Embryonic facial prominence (tissue), 1 donor: ENCODE measurements around the gene SOCS3.
"Not testable (repeated sequence)": the region's sequence is repeated elsewhere in the genome, so short reads cannot be mapped to it uniquely, and the experiment has no call there.

ENCODE experiments used
- DNase-seq: peaks from one replicate; pipeline ENCODE4 v3.0.0-alpha.2; 2016; ENCODE audit errors: extremely low spot score

Gene SOCS3

DNA sequence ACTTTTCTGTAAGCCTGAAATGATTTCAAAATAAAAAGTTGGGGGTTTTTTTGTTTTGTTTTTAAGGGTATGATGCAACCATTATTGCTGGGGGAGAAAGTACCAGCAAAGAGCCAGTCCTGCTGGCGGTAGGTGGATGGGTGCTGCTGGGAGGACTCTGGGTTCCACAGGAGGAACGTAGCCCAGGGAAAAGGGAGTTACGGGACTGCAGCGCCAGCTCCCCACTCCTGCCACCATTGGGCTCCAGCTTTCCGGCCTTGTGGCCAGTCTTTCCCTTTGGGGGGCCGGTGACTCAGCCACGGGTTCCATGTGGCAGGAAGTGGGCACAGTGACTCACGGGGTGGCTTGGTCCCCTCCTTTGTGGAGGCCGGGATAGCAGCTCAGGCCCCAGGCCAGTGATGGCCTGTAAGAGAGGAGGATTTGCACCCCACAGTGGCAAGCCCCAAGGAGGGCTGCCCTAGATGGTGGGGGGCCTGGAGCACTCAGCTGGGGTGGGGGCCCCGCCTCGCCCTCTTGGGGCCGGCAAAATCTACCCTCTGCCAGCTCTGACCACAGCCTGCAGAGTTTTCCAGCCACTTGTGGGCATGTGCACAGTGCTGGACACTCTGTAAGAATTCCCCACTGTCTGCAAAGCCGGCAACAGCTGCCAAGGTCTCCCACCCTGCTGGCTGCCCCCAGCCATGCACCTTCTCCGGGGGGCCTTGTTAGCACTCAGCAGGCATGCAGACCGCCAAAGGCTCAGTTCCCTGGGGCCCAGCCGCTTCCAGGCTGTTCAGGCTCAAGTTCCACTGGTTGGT is 30.4 kb downstream of the SOCS3 start:
- no peak for DNase-seq

DNA sequence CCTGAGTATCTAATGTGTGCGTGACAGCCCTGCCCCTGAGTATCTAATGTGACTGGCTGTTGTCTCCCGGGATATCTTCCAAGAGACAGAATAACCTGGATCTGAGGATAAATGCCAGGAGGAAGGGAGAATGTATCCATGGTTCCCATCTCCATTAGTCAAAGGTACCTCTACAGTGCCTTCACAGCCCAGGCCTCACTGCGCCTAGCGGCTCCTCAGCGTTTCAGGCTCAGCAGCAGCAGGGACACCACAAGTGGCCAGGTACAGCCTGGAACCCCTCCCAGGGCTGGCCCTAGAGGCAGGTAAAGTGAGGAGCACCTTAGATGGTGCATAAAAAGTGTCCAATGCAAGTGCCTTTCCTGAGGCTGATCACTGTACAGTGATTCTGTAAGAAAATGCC is 32.0 kb downstream of the SOCS3 start:
- DNase-seq: no peak

DNA sequence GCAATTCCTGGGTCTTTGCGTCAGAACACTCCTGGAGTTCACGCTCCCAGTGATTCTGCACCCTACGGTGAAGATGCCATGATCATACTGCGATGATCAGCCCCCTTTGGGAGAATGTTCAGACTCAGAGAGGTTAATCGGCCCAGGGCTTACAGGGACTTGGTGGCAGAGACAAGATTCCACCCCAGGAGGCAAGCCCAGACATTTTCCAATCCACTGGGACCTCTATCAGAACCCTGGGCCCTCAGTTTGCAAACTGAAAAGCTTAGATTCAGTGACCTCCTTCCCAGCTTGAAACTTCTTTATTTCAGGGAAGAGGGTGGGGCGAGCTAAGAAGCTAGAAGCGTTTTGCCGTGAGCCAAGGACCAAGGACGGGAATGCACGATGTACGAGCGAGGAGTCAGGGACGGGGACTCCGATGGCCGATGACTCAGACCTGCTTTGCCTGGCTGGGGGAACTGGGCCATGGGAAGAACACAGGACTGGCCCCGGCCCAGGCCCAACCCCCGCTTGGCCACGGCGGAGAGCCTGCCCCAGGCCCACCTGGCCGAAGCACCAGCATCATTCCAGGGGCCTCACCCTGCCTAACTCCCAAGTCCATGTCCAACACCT is 34.7 kb downstream of the SOCS3 start:
- DNase-seq: no peak

DNA sequence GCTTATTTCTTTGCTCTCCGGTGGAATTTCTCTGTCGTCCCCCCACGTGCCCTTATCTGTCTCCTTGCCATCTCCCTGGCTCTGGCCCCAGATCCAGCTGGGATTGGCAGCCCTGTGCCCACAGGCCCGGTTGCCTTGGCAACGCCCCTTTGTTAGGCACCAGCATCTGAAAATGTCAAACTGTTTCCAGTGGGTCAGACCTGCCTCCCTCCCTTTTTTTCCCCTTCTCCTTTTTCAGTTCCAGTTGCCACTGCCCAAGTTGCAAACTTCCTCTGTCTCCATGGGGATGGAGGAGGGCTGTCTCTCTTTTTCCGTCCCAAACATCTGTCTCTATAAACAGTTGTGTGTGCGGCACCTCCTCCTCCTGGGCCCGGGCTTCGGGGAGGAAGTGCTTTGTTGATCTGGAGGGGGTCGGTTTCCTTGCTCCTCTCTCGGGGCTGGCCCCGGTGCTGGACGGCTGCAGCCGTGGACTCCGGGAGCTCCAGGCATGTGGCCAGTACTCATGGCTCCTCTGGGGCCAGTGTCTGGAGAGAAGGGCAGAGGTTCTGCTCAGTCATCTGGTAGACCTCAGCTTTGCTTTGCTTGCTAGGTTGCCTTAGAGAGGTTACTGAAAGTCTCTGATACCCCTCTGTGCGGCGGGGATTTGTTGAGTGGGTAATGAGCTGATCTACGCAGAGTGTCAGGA is 35.3 kb downstream of the SOCS3 start:
- peak; percentile 95 for DNase-seq

DNA sequence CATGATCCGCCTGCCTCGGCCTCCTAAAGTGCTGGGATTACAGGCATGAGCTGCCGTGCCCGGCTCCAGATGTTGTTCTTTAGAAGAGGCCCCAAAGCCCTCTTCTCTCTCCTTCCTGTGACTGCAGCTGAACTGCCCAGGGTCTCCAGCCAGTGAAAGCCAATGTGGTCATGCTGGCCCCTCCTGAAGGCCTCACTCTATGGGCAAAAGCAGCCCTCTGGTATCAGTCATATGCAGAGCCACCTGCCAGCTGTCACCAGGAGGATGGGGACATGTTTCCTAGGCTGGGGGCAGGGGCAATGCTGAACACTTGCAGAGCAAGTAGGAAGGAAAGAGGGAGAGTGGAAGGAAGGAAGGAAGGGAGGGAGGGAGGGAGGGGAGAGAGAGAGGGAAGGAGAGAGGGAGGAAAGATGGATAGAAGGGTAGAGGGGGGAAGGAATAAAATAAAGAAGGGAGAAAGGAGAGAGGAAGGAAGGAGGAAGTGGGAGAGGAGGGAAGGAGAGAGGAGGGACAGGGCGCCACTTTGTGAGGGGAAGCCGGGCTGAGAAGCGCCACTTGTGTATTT is 36.0 kb downstream of the SOCS3 start:
- DNase-seq: no peak

DNA sequence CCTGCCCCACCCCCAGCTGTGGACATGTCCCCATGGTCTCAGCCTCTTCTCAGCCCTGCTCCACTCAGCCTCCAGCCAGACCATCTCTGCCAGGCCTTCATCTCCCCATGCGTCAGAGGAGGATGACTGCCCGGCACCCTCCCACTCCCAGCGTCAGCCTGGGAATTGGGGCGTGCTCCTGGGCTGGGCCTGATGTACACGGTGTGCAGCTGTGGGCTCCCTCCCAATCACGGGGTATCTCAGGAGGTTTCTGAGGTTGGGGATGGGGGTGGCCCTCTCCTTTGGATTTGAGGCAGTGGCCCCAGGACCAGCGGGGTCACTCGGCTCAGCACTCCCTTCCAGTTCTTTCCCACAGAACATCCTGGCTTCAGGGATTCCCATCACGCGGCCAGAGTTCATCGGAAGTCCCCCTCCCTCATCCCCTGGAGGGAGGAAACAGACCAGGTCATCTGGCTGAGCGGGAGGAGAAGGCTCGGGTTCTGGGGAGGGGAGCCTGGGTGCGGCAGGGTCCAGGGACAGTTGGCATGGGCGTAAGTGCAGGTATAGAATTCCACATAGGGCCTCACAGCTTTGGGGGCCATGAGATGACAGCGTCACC is 36.9 kb downstream of the SOCS3 start:
- DNase-seq: no peak

DNA sequence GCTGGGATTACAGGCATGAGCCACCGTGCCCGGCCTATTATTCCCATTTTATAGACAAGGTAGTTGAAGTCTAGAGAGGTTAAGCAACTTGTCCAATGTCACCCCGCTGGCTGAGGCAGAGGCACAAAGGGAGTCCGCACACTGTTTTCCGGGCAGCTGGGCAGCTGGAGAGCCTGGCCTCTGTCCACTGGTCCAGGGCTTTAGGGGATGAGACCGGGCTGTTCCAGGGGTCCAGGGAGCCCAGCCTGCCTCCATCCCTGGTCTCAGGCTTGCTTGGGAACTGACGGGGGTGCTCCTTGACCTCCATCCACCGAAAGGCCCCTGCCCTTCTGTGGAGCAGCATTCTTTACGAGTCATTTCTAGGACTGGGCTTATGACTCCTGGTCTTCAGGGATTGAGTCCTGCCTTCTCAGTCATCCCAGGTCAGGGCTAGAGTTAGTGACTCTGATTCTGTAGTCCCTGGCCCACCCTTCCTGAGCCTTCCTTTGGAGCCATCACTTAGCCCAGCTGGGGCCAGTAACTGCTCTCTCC is 37.5 kb downstream of the SOCS3 start:
- no peak for DNase-seq

DNA sequence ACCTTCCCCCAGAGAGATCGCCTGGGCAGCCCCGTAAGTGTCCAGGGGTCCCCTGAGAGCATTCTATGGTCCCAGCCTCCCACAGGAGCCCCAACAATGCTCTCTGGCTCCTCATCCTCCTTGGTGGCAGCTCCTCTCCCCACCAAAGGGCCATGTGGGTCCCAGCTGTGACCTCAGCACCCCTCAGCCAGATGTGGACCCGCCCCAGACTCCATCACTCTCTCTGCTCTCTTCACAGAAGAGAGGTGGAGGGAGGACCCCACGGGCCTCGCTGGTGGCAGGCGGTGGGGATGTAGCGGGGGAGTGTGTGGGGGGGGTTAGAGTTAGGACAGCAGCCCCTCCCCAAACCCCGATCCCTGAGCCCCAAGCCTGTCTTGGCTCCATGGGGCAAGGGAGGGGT is 41.0 kb downstream of the SOCS3 start:
- no peak for DNase-seq

DNA sequence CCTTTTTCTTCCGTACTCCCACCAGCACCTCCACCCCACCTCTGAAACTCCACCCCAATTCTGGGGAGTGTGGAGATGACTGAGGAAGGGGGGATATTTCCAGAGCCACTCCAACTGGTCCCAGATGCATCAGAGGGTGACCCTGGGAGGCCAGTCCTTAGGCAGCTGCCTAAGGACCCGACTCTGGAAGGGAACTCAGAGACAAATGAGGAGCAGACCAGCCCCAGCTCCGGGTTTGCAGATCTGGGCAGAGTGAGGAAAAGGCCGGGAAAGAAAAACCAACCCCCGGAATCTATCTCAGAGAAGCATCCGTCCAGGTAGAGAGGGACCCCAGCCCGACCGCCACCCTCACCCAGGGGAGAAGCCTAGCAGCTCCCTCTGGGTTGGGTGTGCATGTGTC is 41.5 kb downstream of the SOCS3 start:
- DNase-seq: no peak

DNA sequence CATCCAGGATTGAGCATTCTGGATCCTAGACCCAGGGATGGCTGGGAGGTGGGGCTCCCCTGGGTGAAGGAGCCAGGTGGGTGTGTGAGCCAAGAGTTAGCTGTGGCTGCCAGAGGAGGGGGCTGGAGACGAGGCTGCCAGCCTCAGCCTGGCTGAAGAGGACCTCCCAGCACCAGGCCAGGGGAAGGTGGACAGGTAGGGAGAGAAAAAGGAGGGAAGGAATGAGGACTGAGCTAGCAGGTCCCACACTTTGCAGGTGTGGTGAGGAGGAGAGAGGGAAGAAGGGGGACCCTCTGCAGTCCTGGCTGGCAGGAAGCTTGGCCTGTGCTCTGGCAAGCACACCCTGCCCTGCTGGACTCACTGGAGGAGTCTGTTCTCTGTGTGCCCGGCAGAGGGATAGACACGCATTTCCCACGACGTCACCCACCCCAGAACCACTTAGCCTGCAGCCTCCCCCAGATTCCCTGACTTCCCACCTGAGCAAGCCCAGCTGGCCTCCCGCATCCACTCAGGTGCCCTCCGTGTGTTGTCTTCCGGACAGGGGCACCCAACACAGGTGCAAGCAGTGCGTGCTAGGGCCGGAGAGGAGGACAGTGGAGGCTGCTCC is 42.0 kb downstream of the SOCS3 start:
- DNase-seq: no peak

DNA sequence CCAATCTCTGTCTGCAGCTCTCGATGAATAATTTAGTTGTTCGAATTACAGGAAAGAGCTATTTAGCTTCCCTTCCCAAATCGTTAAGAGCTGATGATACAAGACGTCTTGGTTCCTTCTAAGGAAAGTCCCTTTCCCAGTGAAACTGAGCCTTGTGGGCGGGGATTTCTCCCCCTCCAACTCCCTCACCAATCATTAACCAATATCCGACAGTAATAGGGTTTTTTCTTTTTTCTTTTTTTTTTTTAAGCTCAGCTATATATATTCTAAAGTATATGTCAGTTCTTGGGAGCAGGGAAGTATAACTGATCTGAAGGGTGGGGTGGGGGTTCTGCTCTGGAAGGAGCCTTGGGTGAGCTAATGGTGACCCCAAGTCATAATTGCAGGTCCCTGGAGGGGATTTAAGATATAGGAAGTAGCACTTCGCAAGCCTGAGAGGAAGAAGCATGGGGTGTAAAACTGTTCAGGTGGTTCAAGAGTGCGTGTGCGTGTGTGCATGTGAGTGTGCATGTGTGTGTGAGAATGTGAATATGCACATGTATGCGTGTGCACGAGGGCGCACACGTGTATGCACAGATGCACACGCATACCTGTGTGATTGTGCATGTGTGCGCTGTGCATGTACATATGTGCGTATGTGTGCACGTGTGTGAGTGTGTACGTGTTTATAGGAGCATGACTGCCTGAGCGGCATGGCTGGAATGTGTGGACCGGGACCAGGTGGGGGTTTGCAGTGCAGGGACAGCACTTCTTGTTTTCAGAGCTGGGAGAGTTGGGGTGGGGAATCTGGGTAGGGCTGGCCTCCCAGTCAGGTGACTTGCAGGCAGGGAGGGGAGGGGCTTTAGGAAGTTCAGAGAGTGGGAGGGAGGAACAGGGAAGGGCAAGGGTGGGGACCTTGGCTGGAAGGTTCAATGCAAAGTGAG is 42.7 kb downstream of the SOCS3 start:
- no peak for DNase-seq

DNA sequence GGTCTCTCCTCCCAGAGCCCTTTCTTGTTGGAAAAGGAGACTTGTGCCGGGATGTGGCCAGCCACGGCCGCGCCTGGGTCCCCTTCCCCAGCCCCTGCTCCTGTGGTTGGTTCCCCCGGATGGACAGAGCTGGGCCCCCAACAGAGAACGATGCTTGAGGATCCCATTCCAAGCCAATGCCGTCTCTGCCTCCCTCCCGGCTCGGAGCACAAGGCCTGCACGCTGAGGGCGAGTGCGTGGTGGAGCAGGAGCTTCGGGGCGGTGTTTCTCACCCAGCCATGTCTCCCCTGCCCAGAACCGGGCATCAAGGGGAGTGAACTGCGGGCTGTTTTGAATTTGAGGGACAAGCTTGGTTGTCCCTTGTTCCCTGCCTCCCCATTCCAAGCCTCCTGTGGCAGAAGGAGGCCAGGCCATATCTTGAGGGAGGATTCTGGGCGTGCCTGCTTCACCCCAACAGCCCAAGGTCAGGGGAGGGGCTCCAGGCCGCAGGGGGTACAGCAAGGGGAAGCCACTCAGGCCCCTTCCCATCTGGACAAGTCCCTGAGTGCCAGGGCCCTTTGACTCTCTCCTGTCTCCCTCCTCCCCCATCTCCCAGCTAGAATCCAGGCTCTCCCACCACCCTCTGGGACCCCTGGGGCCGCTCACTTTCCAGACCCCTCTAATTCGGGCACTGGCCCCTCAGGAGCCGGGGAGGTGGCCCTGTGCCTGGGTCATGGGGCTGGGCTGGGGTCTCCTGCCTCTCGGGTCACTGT is 43.6 kb downstream of the SOCS3 start:
- DNase-seq: no peak

DNA sequence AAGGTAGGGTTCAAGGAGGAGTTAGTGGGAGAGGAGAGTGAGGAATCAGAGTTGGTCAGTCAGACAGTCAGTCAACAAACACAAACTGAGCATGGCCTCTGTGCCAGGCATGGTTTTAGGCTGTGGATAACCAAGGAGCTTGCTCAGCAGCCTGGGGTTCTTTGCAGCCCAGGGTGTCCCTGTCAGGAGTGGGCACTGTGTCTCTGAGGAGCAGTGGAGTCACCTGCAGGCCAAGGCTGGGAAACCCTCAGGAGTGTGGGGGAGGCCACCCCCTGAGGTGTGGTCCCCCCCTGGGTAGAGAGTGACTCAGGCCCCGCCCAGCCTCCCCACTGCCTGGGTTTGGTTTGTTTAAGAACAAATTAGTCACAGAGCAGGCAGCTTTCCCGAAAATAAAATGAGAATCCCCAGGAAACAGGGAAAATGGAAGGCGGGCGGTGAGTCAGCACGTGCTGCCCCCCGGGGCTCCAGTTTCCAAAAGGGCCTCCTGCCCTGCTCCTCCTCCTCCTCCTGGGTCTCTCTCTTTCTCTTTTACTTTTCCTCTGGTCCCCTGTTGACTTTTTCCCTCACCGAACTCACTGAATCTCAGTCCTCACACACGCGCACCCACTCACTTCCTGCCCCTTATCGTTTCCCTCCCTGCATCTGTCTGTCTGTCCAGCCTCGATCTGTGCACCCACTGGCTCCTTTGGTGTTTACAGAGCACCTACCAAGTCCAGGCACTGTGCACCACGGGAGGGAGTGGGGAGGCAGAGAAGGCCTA is 44.3 kb downstream of the SOCS3 start:
- DNase-seq: peak; percentile 77

DNA sequence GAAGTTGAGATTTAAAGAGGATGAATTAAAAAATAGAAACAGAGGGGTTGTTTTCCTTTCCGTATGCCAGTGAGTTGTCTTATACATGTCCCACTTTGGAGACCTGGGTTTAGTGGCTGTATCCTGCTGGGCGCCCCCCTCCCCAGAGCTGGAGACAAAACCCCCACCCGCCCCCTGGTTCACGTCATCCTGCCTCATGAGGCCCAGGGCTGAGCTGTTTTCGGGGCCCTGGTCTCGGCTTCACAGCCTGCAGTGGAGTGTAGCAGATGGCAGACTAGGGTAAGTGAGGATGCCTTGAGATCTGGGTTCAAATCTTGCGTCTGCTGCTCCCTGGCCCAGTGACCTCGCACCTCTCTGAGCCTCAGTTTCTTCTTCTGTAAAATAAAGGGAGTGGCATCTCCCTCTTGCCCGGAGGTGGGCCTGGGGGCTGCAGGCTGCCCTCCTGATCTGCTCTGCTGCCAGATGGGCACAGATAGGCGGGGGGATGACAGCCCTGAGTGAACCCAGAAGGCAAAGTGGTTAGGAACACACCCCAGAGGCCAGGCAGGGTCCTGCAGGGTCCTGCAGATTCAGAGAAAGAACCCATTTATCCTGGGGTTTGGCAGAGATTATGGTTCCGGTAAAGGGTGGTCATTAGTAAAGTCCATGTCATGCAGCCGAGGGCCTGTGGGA is 45.1 kb downstream of the SOCS3 start:
- no peak for DNase-seq

DNA sequence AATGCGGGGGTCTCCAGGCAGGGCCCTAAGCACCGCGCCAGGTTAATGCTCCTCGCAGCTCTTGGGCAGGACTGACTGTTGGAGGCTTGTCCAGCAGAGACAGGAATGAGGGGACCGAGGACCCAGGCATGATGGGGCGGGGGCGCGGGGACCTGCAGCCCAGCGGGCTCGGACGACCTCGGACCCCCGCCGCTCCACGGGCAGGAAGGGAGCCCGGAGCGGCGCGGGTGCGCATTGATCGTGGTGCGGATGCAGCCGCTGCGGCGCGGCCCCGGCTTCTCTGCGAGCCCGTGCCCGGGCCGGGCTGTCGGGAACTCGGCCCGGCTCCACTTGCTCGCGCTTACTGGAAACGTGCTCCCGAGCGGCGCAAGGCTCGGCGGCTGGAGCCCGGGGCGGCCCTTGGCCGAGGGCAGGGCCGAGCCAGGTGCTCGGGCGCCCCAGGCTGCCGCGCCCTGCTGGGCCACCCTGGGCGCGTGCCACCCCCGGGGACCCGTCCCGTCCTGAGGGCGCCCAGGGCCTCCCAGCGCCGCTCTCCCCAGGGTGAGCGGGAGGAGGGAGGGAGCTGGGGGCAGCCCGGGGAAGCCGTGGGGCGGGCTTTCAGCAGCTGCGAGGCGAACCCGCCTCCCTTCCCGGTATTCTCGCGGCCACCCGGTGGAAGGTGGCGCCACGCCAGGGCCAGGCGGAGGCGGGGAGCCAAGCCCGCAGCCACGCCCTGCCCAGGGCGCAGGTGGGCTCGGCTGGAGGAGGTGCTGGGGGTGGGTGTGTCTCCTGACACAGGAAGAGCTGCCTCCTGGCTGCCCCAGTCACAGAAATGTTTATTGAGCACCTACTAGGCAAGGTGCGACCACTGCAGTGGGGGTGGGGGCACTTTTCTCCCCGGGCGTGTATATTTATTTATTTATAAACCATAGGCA is 45.9 kb downstream of the SOCS3 start:
- peak; percentile 48 for DNase-seq

DNA sequence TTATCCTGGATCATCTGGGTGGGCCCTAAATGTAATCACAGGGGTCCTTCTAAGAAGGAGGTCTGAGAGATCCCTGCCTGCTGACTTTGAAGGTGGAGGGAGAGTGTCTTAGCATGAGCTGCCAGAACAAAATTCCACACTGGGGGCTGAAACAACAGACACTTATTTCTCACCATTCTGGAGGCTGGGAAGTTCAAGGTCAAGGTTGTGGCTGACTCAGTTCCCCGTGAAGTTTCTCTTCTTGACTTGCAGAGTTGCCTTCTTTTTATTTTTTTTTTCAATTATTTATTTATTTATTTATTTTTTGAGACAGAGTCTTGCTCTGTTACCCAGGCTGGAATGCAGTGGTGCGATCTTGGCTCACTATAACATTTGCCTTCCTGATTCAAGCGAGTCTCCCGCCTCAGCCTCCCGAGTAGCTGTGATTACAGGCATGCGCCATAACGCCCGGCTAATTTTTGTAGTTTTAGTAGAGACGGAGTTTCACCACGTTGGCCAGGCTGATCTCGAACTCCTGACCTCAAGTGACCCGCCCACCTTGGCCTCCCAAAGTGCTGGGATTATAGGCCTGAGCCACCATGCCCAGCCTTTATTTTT is 50.1 kb downstream of the SOCS3 start:
- DNase-seq: not testable (repeated sequence)
